Ascending aorta (tissue), 2 donors: Measurements from ENCODE around the gene TBC1D9B. TPM values are rescaled to one million over a fixed set of nuclear protein-coding genes. Genes with fewer than 3 reads are reported as not detected.

Source experiments
- DNase-seq, 2 donors: peaks; one replicate each; pipeline ENCODE4 v3.0.0-alpha.2; 2019; ENCODE audit warnings: low spot score in 2 of 2
- H3K27ac ChIP-seq, 2 donors: fragments of 200-600 bp; sonication (generic); one replicate each; pipeline ENCODE4 v1.5.1; 2016 to 2017; ENCODE audit warnings: mild to moderate bottlenecking in 1 of 2
- H3K27me3 ChIP-seq: fragments of 200-600 bp; sonication (generic); one replicate; pipeline ENCODE4 v1.5.1; 2017
- H3K36me3 ChIP-seq, 2 donors: fragments of 200-600 bp; sonication (generic); one replicate each; pipeline ENCODE4 v1.5.1; 2016
- H3K4me1 ChIP-seq, 2 donors: fragments of 200-600 bp; sonication (generic); one replicate each; pipeline ENCODE4 v1.5.1; 2016 to 2017; ENCODE audit warnings: mild to moderate bottlenecking in 1 of 2
- H3K4me3 ChIP-seq, 2 donors: fragments of 200-600 bp; sonication (generic); one replicate each; pipeline ENCODE4 v1.5.1; 2016 to 2017; ENCODE audit warnings: mild to moderate bottlenecking in 1 of 2
- H3K9me3 ChIP-seq, 2 donors: fragments of 200-600 bp; sonication (generic); one replicate each; pipeline ENCODE4 v1.5.1; 2016
- CTCF ChIP-seq, 3 experiments: fragments of 200-600 bp in 2 of 3; fragments of 450-650 bp in 1 of 3; sonication (generic) in 2 of 3; IDR thresholded peaks; one replicate each; pipeline ENCODE4 v1.5.1; 2016 to 2019; ENCODE audit warnings: antibody characterized with exemption in 3 of 3, mild to moderate bottlenecking in 1 of 3, moderate library complexity in 1 of 3
- intact Hi-C: fragments of 100-400 bp; cut with DNase I; formaldehyde crosslinking; loops from one replicate; pipeline ENCODE4 v1.15.1; 2023
- total RNA-seq: library from RNA; depleted of rRNA; stranded (reverse); fragments of >200 nt; gene quantifications from one replicate; pipeline ENCODE4 v1.1.0, GENCODE V29; 2016

TBC1D9B gene
- total RNA-seq, 1 donor from 2014 or later: 220 TPM

GRCh38 chr5:179854356-179854755 is 53.3 kb downstream of the TBC1D9B start:
- no peaks in the 10 kb centered on the region for H3K9me3 ChIP-seq
- no peak for DNase-seq
- H3K4me3 ChIP-seq: no peak overlapping the region
- intact Hi-C loops: loop anchor here (10.0 kb wide), 1 partner anchor 440 kb away; the partner anchor contains the start of gene MAPK9
- peaks cover 0 to 5% of the 10 kb centered on the region in 2 donors for H3K4me1 ChIP-seq
- TF ChIP-seq CTCF (IDR thresholded peaks at IDR 0.05): no peak
- peak overlapping the region in 1 of 2 donors; percentile 49 for H3K27ac ChIP-seq
- H3K36me3 ChIP-seq: peaks cover 28 to 40% of the 10 kb centered on the region in 2 donors
- H3K27me3 ChIP-seq: no peaks in the 10 kb centered on the region

- H3K9me3 ChIP-seq: no peaks in the 10 kb centered on the region
- DNase-seq: no peak
- peaks cover 0 to 5% of the 10 kb centered on the region in 2 donors for H3K4me1 ChIP-seq
- H3K27me3 ChIP-seq: no peaks in the 10 kb centered on the region
- peaks cover 40 to 53% of the 10 kb centered on the region in 2 donors for H3K36me3 ChIP-seq
- TF ChIP-seq CTCF (IDR thresholded peaks at IDR 0.05): no peak
- H3K27ac ChIP-seq: no peak overlapping the region
- H3K4me3 ChIP-seq: no peak overlapping the region
- intact Hi-C loops: loop anchor here (10.0 kb wide), 1 partner anchor 442 kb away; the partner anchor contains the start of gene MAPK9
Measured at GRCh38 chr5:179852993-179853547, 54.6 kb downstream of the TBC1D9B start.

GRCh38 chr5:179841621-179842020 is 66.1 kb downstream of the TBC1D9B start:
- H3K9me3 ChIP-seq: peaks cover 5 to 7% of the 10 kb centered on the region in 2 donors
- peaks cover 65 to 90% of the 10 kb centered on the region in 2 donors for H3K36me3 ChIP-seq
- no peaks in the 10 kb centered on the region for H3K4me1 ChIP-seq
- DNase-seq: no peak
- H3K27me3 ChIP-seq: no peaks in the 10 kb centered on the region
- no peak for TF ChIP-seq CTCF (IDR thresholded peaks at IDR 0.05)
- H3K4me3 ChIP-seq: no peak overlapping the region
- intact Hi-C loops: no loop called here
- H3K27ac ChIP-seq: no peak overlapping the region

GRCh38 chr5:179840766-179841165 is 66.9 kb downstream of the TBC1D9B start:
- Histone ChIP-seq H3K27me3 (no peaks in the 10 kb centered on the region), H3K36me3 (peaks cover 64 to 90% of the 10 kb centered on the region in 2 donors), H3K27ac (no peak overlapping the region), H3K4me3 (no peak overlapping the region), H3K9me3 (peaks cover 5 to 7% of the 10 kb centered on the region in 2 donors), H3K4me1 (no peaks in the 10 kb centered on the region)
- TF ChIP-seq CTCF (IDR thresholded peaks at IDR 0.05): no peak
- no peak for DNase-seq
- intact Hi-C loops: no loop called here

GRCh38 chr5:179840321-179840720 is 67.4 kb downstream of the TBC1D9B start:
- Histone ChIP-seq H3K27ac (no peak overlapping the region), H3K4me3 (no peak overlapping the region), H3K4me1 (no peaks in the 10 kb centered on the region), H3K9me3 (peaks cover 5 to 7% of the 10 kb centered on the region in 2 donors), H3K27me3 (no peaks in the 10 kb centered on the region), H3K36me3 (peaks cover 59 to 90% of the 10 kb centered on the region in 2 donors)
- DNase-seq: no peak
- intact Hi-C loops: no loop called here
- TF ChIP-seq CTCF (IDR thresholded peaks at IDR 0.05): no peak
